Inflammatory macrophage treated with lipopolysaccharide for 1 hour (primary cell): ENCODE results near the gene APCS.

Source experiments
- DNase-seq, 2 donors: peaks; one replicate each; pipeline ENCODE4 v3.0.0-alpha.2; 2020 to 2022

The APCS gene

DNA sequence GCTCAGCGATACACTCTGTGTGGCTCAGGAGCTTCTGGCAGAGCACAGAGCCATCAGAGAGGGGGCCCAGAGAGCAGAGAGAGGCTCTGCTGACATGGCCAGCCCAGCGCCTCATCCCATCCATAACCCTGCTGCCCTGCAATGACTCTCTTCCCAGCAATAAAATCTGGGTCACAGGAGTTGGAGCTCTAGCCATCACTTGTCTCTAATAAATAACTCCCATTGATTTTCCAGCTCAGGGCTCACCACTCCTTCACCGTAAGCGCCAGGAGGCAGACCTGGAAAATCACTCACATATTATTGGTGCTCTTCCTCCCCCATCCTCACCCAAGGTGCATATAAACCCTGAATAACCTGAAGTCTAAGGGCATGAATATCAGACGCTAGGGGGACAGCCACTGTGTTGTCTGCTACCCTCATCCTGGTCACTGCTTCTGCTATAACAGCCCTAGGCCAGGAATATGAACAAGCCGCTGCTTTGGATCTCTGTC is at the start of gene APCS:
TSS of gene APCS (plus strand) at position 366 of the 491 bp plus-strand sequence. CDS start at position 462, 96 bp downstream.
- DNase-seq, result no peak

DNA sequence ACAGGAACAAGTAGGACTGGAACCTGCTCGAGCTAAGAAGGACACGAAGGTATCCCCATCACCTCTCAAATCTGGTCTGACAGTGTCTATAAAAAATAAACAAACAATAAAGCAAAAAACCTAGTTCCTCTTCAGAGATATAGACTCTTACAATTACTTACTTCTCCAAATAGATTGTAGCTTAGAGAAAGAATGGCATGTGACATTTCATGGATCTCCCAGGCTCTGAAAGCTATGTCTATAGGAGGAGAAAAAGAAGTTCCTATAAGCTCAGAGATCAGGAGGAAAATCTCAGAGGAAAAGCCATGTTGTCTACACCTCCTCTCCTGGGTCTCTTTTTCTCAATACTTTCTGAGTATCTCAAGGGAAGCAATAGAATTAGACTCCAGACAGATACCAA is 39.5 kb upstream of the APCS start:
- peak; percentile 7 to 10 for DNase-seq

GRCh38 chr1:159554261-159554660 is 33.4 kb upstream of the APCS start:
- peak; percentile 26 to 53 for DNase-seq

DNA sequence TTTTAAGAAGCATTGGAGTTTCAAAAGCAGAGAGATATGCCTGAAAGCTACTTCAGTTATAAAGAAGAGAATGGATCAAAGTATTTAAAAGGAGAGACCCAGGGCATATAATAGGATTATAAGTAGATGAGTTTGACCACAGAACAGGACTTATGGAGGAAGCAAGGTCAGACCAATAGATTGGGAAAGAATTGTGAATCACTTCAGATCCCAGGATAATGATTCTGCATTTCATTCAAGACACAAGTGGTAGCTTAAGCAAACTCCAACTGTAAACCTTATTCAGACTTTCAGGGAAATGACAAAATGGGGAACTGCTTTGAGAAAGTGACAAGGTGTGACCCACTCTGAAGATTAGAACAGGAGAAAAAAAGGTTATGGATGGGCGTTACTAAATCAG is 32.9 kb upstream of the APCS start:
- DNase-seq, result peak in 1 of 2 donors; percentile 5

- no peak for DNase-seq
Observed at GRCh38 chr1:159556931-159557369, 30.7 kb upstream of the APCS start.

- DNase-seq, result no peak
Observed at GRCh38 chr1:159560599-159560998, 27.0 kb upstream of the APCS start.

- peak in 1 of 2 donors; percentile 14 for DNase-seq
Observed at GRCh38 chr1:159561497-159561896, 26.1 kb upstream of the APCS start.

GRCh38 chr1:159562680-159563079 is 24.9 kb upstream of the APCS start:
- no peak for DNase-seq

GRCh38 chr1:159577446-159577845 is 10.2 kb upstream of the APCS start:
- DNase-seq, result no peak

DNA sequence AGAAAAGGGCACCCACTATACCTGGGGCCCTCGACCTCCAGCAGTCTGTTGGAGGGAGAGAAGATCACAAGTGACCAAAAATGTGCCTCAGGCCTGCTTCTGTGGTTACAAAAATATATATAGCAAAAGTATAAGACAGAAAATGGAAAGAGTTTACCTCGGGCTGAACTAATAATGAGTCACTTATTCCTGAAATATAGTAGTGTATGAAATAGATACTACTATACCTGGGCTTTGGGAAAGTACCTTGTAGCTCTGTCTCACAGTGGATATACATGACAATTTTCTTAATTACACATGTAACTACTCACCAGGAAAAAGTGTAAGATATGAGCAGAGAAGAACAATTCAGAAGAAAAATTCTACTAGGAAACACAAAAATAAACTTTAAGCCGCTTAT is 7.3 kb upstream of the APCS start:
- no peak for DNase-seq

- DNase-seq, result no peak
Observed at GRCh38 chr1:159581422-159581821, 6.2 kb upstream of the APCS start.

GRCh38 chr1:159584536-159584935 is 3.1 kb upstream of the APCS start:
- DNase-seq, result no peak

DNA sequence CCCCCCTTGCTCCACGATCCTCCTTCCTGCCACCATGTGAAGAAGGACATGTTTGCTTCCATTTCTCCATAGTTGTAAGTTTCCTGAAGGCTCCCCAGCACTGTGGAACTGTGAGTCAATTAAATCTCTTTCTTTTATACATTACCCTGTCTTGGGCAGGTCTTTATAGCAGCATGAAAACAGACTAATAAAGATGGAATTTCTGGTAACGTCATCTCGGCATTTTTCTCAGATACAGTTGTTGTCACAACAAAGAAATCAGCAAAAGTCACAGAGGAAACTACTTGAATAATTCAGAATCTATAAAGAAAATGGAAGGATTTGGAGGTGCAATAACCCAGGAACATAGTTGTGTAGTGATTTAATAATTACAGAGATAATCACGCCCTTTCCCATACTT is 4.4 kb downstream of the APCS start:
- no peak for DNase-seq

GRCh38 chr1:159594625-159595405 is 7.2 kb downstream of the APCS start:
- no peak for DNase-seq

DNA sequence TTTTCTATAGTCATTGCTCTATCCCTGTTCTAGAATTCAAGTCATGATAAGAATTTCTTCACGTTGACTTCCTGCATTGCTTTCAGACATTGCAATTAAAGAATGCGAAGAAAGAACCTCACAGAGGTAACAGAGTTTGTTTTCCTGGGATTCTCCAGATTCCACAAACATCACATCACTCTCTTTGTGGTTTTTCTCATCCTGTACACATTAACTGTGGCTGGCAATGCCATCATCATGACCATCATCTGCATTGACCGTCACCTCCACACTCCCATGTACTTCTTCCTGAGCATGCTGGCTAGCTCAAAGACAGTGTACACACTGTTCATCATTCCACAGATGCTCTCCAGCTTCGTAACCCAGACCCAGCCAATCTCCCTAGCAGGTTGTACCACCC is 10.6 kb downstream of the APCS start:
- no peak for DNase-seq

GRCh38 chr1:159600894-159601293 is 13.3 kb downstream of the APCS start:
- DNase-seq, result no peak

DNA sequence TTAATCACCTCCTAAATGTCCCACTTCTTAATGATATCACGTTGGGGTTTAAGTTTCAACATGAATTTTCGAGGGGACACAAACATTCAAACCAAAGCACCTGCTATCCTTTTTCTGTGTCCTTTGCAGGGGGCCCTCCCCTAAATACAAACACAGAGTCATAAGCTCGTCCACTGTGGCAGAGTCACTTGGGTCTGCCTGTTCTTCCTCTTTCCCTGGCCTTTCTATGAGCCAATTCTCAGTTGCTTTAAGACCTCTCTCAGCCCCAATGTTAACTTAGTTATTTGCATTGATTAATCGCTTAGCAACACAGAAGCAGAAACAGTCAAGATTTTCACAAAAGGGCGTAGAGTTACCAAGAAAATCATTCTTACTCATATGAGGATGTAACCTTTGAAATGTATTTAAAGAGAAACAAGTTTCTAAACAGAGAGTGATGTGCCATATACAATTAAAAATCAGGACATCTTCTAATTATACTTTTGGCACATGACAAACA is 14.9 kb downstream of the APCS start:
- no peak for DNase-seq

- no peak for DNase-seq
Observed at GRCh38 chr1:159612211-159612885, 24.7 kb downstream of the APCS start.

- no peak for DNase-seq
Observed at GRCh38 chr1:159632922-159633321, 45.3 kb downstream of the APCS start.
